ENCODE data around the gene GJC1. TPM values are rescaled to one million over a fixed set of nuclear protein-coding genes. Genes with fewer than 3 reads are reported as not detected.

The GJC1 gene
- total and polyA plus RNA-seq, 2 of the 8 experiments (the other 6 are each of a cell fraction or from before 2014, with no cell fraction given) = 29.1 to 154 TPM

- H3K4ac ChIP-seq (replicated peaks; ENCODE audit: insufficient read length, low read depth, low read length) = no peak overlapping the region
- no peak overlapping the region for H2BK12ac ChIP-seq (ENCODE audit: low read depth, low read length)
- H2BK20ac ChIP-seq (ENCODE audit: low read length) = no peak overlapping the region
- no peak overlapping the region for H2BK5ac ChIP-seq (ENCODE audit: low read depth, low read length)
- no peak overlapping the region for H3K4me3 ChIP-seq (ENCODE audit: extremely low read depth in 1 of 4, insufficient read depth in 2 of 4, low read depth in 3 of 4, low read length in 4 of 4)
- no peak overlapping the region for H4K8ac ChIP-seq (ENCODE audit: extremely low read depth, insufficient read depth, low read length)
- DNase-seq (ENCODE audit: low read depth in 1 of 2, low spot score in 2 of 2) (no peak), FAIRE-seq (no peak)
- ChIA-PET CTCF (ENCODE audit: partially characterized antibody) (interaction anchor here (0.6 to 3.7 kb wide), 11 partner anchors 10 to 79 kb away, joined by 3 to 22 read pairs (median 4); no protein-coding TSS in a partner anchor), POLR2A (ENCODE audit: partially characterized antibody) (interaction anchor here (0.6 to 4.0 kb wide), 10 partner anchors 11 to 274 kb away, joined by 3 to 17 read pairs (median 5); no protein-coding TSS in a partner anchor)
- H4K91ac ChIP-seq (replicated peaks; ENCODE audit: insufficient read length, low read length) = no peak overlapping the region
- no peak overlapping the region for H2AFZ ChIP-seq (ENCODE audit: low read length)
- peaks cover 0 to 8% of the 10 kb centered on the region in 2 experiments for H4K20me1 ChIP-seq (replicated peaks in 1 of 2; ENCODE audit: control insufficient read depth in 1 of 2, insufficient read depth in 2 of 2, low read length in 2 of 2)
- H3K9ac ChIP-seq (replicated peaks in 1 of 4; ENCODE audit: extremely low read depth in 1 of 4, low read depth in 3 of 4, low read length in 3 of 4) = no peak overlapping the region
- H3K56ac ChIP-seq (replicated peaks; ENCODE audit: insufficient read length, low read depth, low read length) = no peak overlapping the region
- H3K4me1 ChIP-seq (replicated peaks in 1 of 4; ENCODE audit: control insufficient read depth in 3 of 4, insufficient read depth in 4 of 4, low read length in 3 of 4) = peaks cover 0 to 3% (median 1%) of the 10 kb centered on the region in 4 experiments; a peak in 2 of 7 replicates
- no peak overlapping the region for H4K5ac ChIP-seq (ENCODE audit: insufficient read length, low read depth, low read length)
- peaks cover 0 to 23% (median 11%) of the 10 kb centered on the region in 4 experiments; a peak in 7 of 8 replicates for H3K36me3 ChIP-seq (ENCODE audit: control insufficient read depth in 2 of 4, insufficient read depth in 4 of 4, low read length in 3 of 4)
- H3K23me2 ChIP-seq (ENCODE audit: low read depth, low read length) = no peaks in the 10 kb centered on the region
- H3K18ac ChIP-seq (ENCODE audit: extremely low read depth, low read length) = no peak overlapping the region
- H3K79me1 ChIP-seq (ENCODE audit: low read depth, low read length) = no peaks in the 10 kb centered on the region
- no peak overlapping the region for H2BK15ac ChIP-seq (ENCODE audit: low read length)
- H3K9me3 ChIP-seq (ENCODE audit: insufficient read depth in 2 of 2, low read depth in 1 of 2, low read length in 1 of 2) = no peaks in the 10 kb centered on the region
- no peak for TF ChIP-seq SUZ12 (IDR thresholded peaks at IDR 0.05; ENCODE audit: low read length)
- no peak for TF ChIP-seq ASH2L (IDR thresholded peaks at IDR 0.05; ENCODE audit: low read length)
- TF ChIP-seq E2F6 (IDR thresholded peaks at IDR 0.05) = no peak
- no peak for TF ChIP-seq HDAC2 (IDR thresholded peaks at IDR 0.05; ENCODE audit: borderline replicate concordance in 1 of 2, low read depth in 2 of 2, low read length in 2 of 2)
- TF ChIP-seq CHD2 (IDR thresholded peaks at IDR 0.05; ENCODE audit: low read length) = no peak
- TF ChIP-seq TAF1 (IDR thresholded peaks at IDR 0.05; ENCODE audit: low read depth, low read length) = no peak
- TF ChIP-seq KDM1A (IDR thresholded peaks at IDR 0.05; ENCODE audit: borderline replicate concordance, low read length) = no peak
- H3K27me3 ChIP-seq (replicated peaks in 1 of 4; ENCODE audit: control insufficient read depth in 3 of 4, extremely low read depth in 1 of 4, insufficient read depth in 3 of 4, low read length in 3 of 4) = no peaks in the 10 kb centered on the region
- WGBS, 2 experiments (ENCODE audit: extremely low coverage in 1 of 2, insufficient coverage in 1 of 2, insufficient read length in 1 of 2, insufficient replicate concordance in 2 of 2, low coverage in 1 of 2, low lambda C conversion rate in 2 of 2, missing lambda C conversion rate in 1 of 2) = 98% methylated on average over 2 of the region's 2 CpGs; no CpG with 5 or more reads in 1 of the 2 experiments
- no peak overlapping the region for H2BK120ac ChIP-seq (replicated peaks; ENCODE audit: low read depth, low read length)
- peaks cover 0 to 9% of the 10 kb centered on the region in 2 experiments; a peak in 1 of 4 replicates for H3K79me2 ChIP-seq (ENCODE audit: control insufficient read depth in 1 of 2, insufficient read depth in 2 of 2, low read length in 2 of 2)
- no peak overlapping the region for H3K14ac ChIP-seq (ENCODE audit: insufficient read length)
- H2AK5ac ChIP-seq (ENCODE audit: low read depth, low read length) = no peak overlapping the region
- no peak overlapping the region for H3K23ac ChIP-seq (ENCODE audit: insufficient read length)
- H3K4me2 ChIP-seq (ENCODE audit: insufficient read depth in 1 of 2, low read depth in 2 of 2, low read length in 2 of 2) = no peak overlapping the region
- H3K27ac ChIP-seq (ENCODE audit: low read depth, low read length) = no peak overlapping the region
These were observed 31.7 kb downstream of the GJC1 start for GRCh38 chr17:44798356-44798755.

Data from H1 (cell line).